Kasumi-1 (cell line): Measurements from ENCODE around the gene HOMEZ.
"Not testable (repeated sequence)": the region's sequence is repeated elsewhere in the genome, so short reads cannot be mapped to it uniquely, and the experiment has no call there.

Experiments
- DNase-seq, 2 experiments: peaks; one replicate each; lab custom pipeline; 2025; lab: John Stamatoyannopoulos, UW

The HOMEZ gene

GRCh38 chr14:23281247-23281646 is 4.7 kb downstream of the HOMEZ start:
- DNase-seq, result no peak

GRCh38 chr14:23277928-23278327 is 8.0 kb downstream of the HOMEZ start:
- DNase-seq, result not testable (repeated sequence)

GRCh38 chr14:23277189-23277588 is 8.7 kb downstream of the HOMEZ start:
- no peak for DNase-seq

GRCh38 chr14:23275412-23275811 is 10.5 kb downstream of the HOMEZ start:
- no peak for DNase-seq

- DNase-seq, result no peak
Observed at GRCh38 chr14:23269193-23269592, 16.7 kb downstream of the HOMEZ start.

GRCh38 chr14:23260849-23261248 is 25.1 kb downstream of the HOMEZ start:
- not testable (repeated sequence) for DNase-seq

- DNase-seq, result no peak
Observed at GRCh38 chr14:23259426-23259825, 26.5 kb downstream of the HOMEZ start.

GRCh38 chr14:23258256-23258655 is 27.7 kb downstream of the HOMEZ start:
- no peak for DNase-seq

GRCh38 chr14:23252420-23253333 is 33.3 kb downstream of the HOMEZ start:
- DNase-seq, result no peak

GRCh38 chr14:23252006-23252405 is 33.9 kb downstream of the HOMEZ start:
- DNase-seq, result no peak

GRCh38 chr14:23249824-23250223 is 36.1 kb downstream of the HOMEZ start:
- no peak for DNase-seq

GRCh38 chr14:23248601-23249000 is 37.3 kb downstream of the HOMEZ start:
- DNase-seq, result no peak

GRCh38 chr14:23245282-23245681 is 40.6 kb downstream of the HOMEZ start:
- no peak for DNase-seq

- no peak for DNase-seq
Observed at GRCh38 chr14:23243066-23243465, 42.9 kb downstream of the HOMEZ start.

- no peak for DNase-seq
Observed at GRCh38 chr14:23242076-23242475, 43.9 kb downstream of the HOMEZ start.

GRCh38 chr14:23241061-23241715 is 44.7 kb downstream of the HOMEZ start:
- not testable (repeated sequence) for DNase-seq

- no peak for DNase-seq
Observed at GRCh38 chr14:23240661-23241060, 45.3 kb downstream of the HOMEZ start.

- no peak for DNase-seq
Observed at GRCh38 chr14:23237772-23238594, 47.9 kb downstream of the HOMEZ start, which contains the start of gene RNF212B. RNF212B (plus strand) TSS chr14:23237936; CDS start chr14:23240346, 2,410 bp downstream.

- not testable (repeated sequence) for DNase-seq
Observed at GRCh38 chr14:23232241-23232808, 53.6 kb downstream of the HOMEZ start.

- DNase-seq, result peak in 1 of 2 experiments; percentile 3
Observed at GRCh38 chr14:23228812-23229211, 57.1 kb downstream of the HOMEZ start.

- no peak for DNase-seq
Observed at GRCh38 chr14:23227566-23227965, 58.4 kb downstream of the HOMEZ start.

- DNase-seq, result not testable (repeated sequence)
Observed at GRCh38 chr14:23224958-23225357, 61.0 kb downstream of the HOMEZ start.
